GM04504 (cell line): ENCODE measurements around the gene RNF150.
A peak's percentile ranks its signal among the peaks of the same experiment; 100 is the strongest.

Experiments
- DNase-seq: peaks from one replicate; pipeline ENCODE4 v3.0.0-alpha.2; 2012; ENCODE audit warnings: low read depth

Gene RNF150

DNA sequence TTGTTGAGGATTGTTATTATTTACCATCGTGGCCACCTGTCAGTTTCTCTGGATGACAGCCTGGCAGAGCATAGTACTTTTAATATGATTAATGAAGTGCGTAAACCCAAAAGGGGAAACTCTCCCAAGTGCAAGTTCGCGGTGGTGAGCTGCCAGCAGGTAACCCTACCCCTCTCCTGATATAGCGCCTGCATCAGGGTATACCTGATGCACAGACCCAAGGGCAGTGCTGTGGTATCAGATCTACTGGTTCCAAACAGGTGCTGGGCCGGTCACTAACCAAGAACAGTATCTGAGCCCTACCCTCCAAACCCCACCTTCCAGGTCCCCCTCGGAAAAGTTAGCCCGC, 1.6 kb downstream of the RNF150 start:
- DNase-seq: no peak

DNA sequence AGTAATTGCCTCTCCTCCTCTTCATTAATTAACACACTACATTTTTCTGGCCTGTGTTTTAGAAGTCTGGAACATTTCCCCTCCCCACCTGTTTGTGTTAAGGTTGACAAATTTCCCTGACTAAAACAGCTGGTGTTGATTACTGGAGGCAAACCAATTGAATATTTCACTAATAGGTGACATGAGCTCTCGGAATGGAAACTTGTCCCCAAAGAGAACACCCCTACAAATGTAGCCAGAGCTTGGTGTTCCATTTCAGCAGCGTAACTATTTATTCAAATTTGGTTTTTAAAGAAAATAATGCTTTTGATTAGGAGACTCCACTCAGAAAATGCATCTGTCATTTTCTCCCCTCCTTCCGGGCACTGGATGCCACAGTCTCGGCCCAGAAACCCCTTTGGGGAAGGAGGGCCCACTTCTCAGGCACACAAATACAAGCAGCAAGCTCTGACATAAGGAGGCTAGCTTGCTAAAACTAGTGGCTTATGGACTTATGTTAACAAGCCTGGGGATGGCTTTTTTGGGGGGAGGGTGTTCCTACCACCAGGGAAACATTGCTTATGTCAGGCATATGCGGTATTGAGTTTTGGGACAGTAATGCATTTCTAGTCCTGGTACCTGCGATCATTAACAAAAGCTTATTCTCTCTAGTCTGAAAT, 2.2 kb downstream of the RNF150 start:
- DNase-seq: no peak

DNA sequence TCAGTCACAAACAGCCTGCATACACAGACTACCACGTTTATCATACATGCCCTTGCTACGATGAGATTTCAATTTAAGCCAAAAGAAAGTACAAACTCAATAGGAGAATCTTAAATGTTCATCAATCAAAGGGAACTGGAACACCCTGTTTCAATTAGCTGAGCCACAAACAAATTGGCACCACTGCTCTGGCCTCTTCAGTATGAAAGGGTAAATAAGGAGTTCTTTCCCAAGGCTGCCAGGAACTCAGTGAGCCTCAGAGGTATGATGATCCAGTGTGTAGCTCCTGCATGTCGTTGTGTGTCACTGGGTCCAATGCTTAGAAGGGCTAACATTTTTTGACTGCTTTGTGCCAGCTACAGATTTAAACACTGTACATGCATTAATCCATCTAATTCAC, 5.4 kb downstream of the RNF150 start:
- no peak for DNase-seq

DNA sequence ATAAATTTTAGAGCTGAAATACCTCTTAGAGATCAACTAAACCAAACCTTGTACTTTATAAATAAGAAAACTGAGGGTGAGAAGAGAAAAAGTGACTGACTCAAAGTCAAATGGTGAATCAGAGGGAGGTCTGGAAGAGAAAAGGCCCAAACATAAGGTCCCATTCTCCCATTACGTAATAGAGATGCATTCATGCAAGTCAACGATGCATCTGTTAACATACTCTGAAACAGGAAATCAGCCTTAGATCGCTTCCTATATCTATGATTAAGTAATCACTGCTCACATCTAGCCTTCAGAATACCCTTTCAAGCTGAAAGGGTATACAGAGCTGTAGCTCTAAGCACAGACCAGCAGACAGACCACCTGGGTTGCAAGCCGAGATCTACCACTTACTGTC, 6.5 kb downstream of the RNF150 start:
- DNase-seq: no peak

DNA sequence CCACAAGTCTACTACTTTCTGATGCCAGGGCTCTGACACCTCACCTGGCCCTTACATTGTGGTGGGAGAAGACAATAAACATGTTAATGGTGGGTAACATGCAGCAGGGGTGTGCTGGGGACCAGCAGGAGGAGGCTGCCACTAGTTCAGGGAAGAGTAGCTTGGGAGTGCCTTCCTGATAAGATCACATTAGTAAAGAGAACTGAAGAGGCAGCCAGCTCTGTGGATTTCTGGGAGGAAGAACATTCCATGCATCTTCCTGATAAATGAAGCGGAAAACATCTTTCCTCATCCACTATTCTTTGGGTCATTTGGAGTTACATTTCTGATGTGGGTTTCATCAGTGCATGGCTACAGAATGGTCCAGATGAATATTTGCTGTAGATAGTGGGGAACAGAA, 9.0 kb downstream of the RNF150 start:
- no peak for DNase-seq

DNA sequence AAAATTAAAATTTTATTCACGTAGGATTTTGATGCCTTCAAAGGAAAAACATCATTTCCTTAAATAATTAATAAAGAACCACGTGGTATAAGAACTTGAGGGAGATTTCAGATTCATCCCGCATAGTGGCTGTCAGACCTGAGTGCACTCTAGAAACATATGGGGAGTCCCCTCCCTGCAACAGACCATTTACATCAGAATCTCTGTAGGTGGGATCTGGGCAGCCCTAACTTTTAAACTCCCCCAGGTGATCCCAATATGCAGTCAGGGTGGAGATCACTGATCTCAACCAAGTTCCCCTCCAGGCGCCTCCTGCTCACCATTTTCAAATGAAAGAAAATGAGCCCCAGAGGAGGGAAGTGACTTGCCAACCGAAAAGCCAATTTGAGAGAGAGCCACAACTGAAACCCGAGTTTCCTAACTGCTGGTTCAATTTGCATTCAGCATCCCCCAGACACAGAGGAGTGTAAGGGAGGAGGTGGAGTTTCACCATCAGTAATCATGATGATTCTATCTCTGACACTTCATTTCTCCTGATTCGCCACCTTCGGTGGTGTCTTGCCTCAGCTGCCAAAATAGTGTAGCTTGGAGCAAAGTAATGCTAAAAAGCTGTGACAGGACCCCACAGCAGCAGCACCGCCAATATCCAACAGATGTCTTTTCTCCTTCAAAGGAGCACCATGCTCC, 11.4 kb downstream of the RNF150 start:
- no peak for DNase-seq

DNA sequence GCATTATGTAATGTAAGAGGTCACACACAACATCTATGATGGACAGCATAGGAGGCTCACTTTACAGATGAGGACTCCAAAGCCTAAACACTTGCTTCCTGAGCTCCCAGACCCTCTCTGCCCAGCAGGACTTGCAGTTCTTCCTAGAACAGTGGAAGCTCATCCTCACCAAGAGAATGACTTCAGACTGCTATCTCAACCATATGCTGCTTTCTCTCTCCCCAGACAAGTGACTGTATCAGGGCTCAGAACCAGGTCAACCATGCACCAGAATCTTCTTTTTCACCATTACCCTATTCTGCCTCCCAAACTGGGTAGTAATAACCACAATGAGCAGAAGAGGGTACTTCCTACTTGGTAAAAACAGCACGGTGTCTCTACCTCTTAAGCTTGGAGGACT, 12.2 kb downstream of the RNF150 start:
- DNase-seq: no peak

DNA sequence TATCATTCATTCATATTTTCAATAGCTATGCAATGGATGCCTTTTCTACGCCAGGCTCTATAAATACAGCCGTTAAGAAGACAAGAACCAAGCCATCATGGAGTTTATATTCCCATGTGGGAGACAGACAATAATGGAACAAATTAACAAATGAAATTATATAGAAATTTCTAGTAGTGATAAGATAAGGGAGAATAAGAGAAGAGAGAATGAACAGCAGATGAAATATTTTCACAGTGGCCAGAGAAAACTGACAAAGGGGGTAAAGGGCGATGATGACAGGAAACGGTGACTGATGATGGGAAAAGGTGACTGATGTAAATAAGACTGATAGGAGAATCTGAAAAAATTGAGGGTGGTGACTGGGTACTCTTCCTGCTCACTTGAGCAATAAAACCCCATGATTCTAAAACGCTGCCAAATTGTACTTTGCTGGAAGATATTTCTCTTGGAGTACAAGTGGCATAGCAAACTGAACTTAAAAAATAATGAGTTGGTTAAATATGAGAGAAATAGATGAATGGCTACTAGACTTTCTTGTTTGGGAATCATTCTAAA, 13.2 kb downstream of the RNF150 start:
- DNase-seq: no peak

DNA sequence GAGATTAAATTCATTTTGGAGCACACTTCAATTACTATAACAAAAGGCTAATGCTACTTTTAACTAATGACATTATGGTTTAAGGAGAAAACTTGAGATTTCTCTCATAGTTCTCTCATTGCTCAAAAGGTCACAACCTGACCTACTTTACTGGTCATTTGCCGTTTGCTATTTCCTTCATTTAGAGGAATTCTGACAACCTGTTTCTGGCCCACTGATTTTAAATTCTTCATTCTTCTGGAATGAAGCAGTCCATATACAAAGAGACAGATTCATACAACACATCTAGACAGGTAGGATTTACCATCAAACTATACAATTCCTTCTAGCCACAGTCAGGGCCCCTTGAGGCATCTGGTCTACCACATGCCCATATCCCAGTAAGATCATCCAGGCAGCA, 14.2 kb downstream of the RNF150 start:
- no peak for DNase-seq

DNA sequence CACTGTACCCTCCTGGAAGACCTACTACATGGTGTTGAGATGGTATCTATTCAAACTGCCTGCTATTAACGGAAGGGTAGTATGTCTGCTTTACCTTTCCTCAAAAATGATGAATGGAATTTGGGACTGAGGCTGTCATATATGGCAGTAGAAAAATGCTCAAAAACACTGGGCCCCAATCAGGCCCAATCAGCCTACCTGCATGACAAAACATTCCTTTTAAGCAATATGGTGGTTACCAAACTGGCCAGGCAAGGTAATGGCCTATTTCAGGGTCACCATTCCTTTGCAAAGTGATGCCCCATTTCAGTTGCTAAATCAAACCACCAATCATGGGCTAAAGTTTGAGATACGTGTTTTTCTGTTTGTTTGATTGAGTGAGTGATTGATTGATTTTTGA, 14.9 kb downstream of the RNF150 start:
- no peak for DNase-seq

DNA sequence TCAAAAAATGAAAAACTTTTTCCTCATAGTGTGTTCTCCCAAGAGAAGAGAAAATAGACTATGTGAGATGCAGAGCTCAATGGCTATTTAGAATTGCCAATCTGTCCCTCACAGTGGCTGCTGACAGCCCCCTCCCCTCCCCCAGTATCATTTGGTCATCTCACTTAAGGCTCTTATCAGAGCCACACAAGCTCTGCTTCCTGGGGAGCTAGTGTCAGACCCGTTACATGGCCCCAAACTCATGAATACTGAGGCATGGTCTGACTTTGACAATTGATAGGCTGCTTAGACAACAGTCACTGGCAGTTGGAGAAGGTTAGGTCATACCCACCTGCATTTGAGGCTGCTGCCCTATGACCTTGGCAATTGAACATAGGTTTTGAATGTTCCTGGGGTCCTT, 15.3 kb downstream of the RNF150 start:
- DNase-seq: no peak

DNA sequence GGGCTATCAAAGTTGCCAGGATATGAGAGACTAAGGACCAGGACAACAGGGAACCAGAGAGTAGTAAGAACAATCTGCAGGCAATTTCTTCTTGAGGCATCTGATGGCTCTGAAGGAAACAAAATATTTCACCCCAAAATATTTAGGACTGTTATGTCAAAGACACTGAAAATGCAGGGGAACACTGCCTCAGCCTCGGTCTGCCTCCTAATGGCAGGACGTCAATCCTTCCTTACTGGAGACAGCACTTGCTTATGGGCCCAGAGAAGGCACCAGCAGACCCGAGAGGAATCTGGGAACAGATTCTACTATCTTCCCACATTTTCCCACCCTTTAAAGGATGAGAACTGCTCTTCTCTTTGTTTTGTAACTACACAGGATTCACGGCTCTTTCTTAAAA, 23.3 kb downstream of the RNF150 start:
- DNase-seq: no peak

DNA sequence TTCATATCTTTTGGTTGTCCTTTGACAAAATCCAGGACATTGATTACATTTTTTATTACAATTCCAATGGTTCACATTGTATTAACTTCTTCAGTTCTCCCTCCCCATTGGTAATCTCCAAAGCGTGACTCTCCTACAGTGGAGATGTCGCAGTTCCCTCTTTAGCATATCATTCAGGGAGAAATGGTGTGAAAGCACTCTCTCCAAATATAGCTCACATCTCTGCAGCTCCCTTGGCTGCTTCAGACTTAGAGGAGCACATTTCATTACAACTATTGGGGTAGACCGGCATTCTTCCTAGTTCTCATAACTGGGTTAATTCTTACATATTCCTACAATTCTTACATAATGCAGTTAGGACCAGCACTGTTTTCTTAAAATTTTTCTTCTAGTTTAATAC, 25.3 kb downstream of the RNF150 start:
- DNase-seq: no peak

DNA sequence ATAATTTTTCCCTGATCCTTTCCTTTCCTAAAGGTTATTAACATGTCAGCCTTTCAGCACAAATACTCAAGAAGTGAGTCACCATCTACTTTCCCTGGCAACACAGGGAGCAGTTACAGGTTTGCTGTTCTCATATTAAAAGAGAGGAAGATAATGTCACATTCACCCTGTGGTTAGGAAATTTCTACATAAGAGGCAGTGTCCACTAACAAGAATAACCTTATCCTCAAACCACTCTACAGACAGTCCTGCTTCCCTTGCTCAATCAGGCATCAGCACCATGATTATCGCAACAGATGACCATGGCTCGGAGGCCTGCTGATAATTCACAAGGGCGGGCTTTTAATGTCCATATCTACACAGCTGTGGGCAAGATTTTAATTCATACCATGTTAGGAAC, 30.9 kb downstream of the RNF150 start:
- peak; percentile 50 for DNase-seq

DNA sequence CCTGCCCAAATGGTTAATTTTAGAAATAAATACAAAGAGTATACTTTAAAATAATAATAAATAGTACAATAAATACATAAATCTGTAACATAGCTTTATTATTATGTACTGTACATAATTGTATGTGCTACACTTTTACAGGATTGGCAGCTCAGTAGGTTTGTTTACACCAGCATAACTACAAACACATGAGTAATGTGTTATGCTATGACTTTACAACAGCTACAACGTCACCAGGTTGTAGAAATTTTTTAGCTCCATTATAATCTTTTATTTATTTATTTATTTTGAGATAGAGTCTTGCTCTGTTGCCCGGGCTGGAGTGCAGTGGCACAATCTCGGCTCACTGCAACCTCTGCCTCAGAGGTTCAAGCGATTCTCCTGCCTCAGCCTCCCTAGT, 31.8 kb downstream of the RNF150 start:
- no peak for DNase-seq

DNA sequence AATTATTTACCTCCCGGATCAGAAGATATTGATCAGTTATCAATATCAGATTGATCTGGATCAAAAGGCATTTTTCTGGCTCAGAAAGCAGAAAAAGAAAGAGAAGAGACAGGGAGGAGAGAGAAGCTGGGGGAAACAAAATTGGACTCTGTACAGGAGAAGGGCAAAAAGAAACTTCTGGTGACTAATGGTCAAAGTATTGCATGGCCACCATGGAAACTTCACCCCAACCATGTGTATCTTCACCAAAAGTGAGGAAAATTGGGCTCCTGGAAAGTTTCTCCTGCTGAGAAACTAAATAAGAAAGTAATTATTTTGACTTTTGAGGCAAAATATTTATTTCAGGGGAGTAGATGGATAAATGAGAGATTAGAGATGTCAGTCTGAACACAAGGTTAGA, 33.9 kb downstream of the RNF150 start:
- DNase-seq: no peak

DNA sequence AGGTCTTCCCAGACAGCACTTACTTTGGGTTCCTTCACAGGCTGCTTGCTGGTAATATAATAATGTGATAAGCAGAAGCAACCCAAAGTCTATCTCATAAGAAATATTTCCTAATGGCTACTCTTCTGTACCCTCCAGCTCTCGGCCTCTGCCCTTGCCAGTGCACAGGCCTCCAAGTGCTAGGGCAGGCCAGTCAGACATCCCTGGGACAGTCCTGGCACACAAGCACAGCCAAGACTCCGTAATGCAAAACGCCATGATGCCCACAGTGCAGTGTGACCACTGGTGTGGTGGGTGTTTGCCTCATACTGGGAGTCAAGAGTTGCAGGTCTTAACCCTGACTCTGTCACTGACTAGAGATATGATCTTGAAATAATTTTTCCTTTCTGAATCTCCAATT, 35.1 kb downstream of the RNF150 start:
- no peak for DNase-seq

DNA sequence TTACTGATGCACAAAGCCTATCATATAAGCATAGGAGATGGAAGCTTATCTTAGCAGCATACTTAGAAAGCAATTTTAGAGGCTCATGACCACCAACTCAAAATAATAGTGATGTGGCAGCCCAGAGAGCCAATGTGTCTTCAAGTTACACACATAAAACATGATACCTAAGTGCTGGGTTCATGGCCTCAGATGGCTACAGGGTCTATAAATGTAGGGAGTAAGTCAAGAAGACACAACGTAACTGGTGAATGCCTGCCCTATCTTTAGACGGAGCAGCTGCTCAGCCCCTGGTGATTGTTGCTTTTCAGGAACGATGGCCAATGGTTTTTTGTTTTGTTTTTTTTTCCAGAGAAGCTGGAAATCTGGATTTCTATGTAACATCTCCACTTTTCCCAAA, 42.8 kb downstream of the RNF150 start:
- no peak for DNase-seq

DNA sequence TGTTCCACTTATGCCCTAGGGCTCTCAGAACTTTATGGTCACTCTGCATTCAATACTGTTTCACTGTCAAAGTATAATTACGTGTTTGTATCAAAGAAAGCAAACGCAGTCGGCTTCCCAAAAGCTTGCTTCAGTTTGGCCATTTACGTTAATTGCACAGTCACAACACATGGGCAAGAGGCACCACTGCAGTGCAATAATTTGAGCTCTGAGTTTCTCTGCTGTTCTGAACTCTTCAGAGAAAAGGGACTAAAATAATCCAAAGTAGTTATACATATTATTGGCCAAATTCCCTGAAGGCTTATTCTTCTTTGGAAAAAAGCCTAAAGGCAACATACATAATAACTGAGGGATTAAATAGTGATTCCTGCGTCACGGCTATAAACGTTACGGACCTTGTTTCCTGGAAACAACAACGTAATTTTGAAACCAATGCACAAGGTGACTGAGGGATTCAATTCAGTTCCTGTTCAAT, 51.3 kb downstream of the RNF150 start:
- DNase-seq: no peak

DNA sequence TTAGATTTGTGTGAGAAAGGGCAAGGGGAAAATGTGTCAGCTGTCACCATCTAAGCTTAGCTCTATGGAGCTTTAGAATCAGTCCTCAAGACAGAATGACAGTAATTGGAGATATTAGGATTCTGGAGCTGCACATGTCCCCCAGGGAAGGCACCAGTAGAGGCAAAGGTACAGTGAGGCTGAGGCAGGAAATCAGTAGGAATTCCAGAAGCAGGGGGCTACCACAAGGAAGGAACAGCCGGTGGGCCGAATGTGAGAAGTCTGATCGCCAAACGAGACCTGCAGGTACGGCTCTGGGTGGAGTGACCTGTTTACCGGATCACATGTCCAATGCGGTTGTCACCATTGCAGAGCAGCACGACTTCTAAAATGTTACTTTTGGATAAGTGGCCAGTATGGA, 52.6 kb downstream of the RNF150 start:
- DNase-seq: no peak

DNA sequence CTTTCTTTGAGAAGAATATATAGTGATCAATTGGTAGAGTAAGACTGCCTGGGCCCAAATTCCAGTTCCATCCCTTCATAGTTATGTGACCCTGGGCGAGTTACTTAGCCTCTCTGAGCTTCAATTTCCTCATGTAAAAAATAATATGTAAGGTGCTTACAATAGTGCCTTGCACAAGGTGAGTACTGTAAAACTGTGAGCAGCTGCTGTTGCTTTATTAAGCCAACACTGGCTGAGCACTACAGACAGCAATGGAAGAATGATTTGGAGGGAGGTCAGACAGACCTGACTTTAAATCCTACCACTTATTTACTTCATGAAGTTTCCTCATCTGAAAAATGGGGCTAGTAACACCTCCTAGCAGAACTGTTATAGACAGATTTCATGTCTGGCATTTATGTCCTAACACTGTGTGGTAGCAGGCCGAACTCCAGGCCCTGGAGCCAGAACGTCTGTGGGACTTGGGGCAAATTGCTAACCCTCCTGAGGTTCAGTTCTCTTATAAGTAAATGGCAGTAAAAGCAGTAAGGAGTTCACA, 53.8 kb downstream of the RNF150 start:
- no peak for DNase-seq

DNA sequence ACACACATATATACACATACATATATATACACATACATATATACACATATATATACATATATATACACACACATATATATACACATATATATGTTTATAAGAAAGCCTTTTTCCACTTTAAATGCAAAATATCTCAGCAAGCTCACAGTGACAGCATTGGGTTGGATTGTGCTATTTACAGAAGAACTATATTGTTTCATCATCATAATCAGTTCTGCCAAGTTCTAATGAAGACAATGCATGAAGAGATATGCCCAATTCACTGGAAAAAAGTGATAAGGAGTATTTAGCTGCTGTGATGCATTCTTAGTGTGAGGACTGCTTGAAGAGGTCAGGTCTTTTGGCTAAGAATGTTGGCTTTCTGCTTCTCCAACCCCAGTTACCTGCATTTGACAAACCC, 54.4 kb downstream of the RNF150 start:
- no peak for DNase-seq

DNA sequence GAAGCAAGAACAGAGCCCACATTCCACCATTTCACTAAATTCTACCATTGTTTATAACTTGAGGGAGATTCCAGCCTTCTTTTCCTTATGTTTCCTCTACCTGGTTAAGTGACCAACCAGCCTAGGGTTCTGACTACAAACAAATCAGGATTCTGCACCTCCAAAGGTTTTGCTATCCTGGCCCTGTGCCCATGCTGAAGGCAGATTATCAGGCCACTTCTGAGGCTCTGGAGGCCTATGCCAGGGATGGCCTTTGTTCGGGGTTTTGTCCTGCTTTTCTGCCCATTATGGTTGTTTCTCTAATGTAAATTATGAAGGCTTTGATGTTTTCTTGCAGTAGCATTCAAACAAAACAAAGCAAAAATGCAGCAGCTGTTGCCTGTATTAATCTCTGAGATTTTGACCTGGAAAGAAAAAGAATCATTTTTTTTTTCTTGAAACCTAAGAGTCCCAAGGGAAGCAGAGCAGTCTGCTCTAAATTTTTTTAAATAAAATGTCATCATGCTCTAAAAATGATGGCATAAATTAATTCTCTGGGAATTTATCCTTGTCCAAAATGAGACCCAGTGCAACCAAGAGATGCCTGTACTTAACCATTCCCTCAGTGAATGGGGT, 55.6 kb downstream of the RNF150 start:
- DNase-seq: no peak
